Activated CD8-positive, alpha-beta memory T cell treated with anti-CD3 and anti-CD28 coated beads, Interleukin-2, amount 50 U/mL, for 1 hour (primary cell): Measurements from ENCODE around the gene TMEM217.

Source experiments
- DNase-seq: peaks from one replicate; pipeline ENCODE4 v3.0.0-alpha.2; 2020; ENCODE audit errors: extremely low read depth

Gene TMEM217

GRCh38 chr6:37280162-37280887, 22.4 kb upstream of the TMEM217 start:
- DNase-seq = no peak

GRCh38 chr6:37279366-37280134, 21.6 kb upstream of the TMEM217 start:
- no peak for DNase-seq

GRCh38 chr6:37277001-37277409, 19.1 kb upstream of the TMEM217 start:
- DNase-seq = no peak

GRCh38 chr6:37275350-37275749, 17.4 kb upstream of the TMEM217 start:
- no peak for DNase-seq

GRCh38 chr6:37273690-37274089, 15.7 kb upstream of the TMEM217 start:
- no peak for DNase-seq

- DNase-seq = no peak
Measured at GRCh38 chr6:37272834-37273566, 15.1 kb upstream of the TMEM217 start.

- no peak for DNase-seq
Measured at GRCh38 chr6:37269105-37269504, 11.2 kb upstream of the TMEM217 start.

GRCh38 chr6:37265860-37266259, 7.9 kb upstream of the TMEM217 start:
- no peak for DNase-seq

- DNase-seq = no peak
Measured at GRCh38 chr6:37265001-37265400, 7.1 kb upstream of the TMEM217 start.

GRCh38 chr6:37262446-37263026, 4.6 kb upstream of the TMEM217 start:
- no peak for DNase-seq

GRCh38 chr6:37261198-37261597, 3.3 kb upstream of the TMEM217 start:
- no peak for DNase-seq

- DNase-seq = no peak
Measured at GRCh38 chr6:37260444-37260843, 2.5 kb upstream of the TMEM217 start.

- no peak for DNase-seq
Measured at GRCh38 chr6:37260040-37260439, 2.1 kb upstream of the TMEM217 start.

GRCh38 chr6:37259191-37259590, 1.2 kb upstream of the TMEM217 start:
- DNase-seq = no peak

GRCh38 chr6:37258405-37259105, 611 bp upstream of the TMEM217 start:
- no peak for DNase-seq

GRCh38 chr6:37257320-37257633, 667 bp downstream of the TMEM217 start:
- no peak for DNase-seq

- no peak for DNase-seq
Measured at GRCh38 chr6:37256692-37257319, 1.1 kb downstream of the TMEM217 start.

- no peak for DNase-seq
Measured at GRCh38 chr6:37254881-37255280, 3.1 kb downstream of the TMEM217 start.

- DNase-seq = no peak
Measured at GRCh38 chr6:37253486-37254007, 4.4 kb downstream of the TMEM217 start.

- no peak for DNase-seq
Measured at GRCh38 chr6:37251211-37251780, 6.6 kb downstream of the TMEM217 start.
